PC-9 (cell line): Measurements from ENCODE around the gene ZSCAN10.

Experiments
- CTCF ChIP-seq: fragments of 200-600 bp; sonication (generic); conservative IDR thresholded peaks from 2 replicates; pipeline ENCODE4 v1.6.1; 2017; ENCODE audit warnings: mixed run types, antibody characterized with exemption, mild to moderate bottlenecking, moderate library complexity
- EZH2 ChIP-seq: fragments of 200-600 bp; sonication (generic); IDR thresholded peaks from 2 replicates; pipeline ENCODE4 v1.8.0; 2017; ENCODE audit warnings: antibody characterized with exemption, low read depth

GRCh38 chr16:3101841-3102470 lies 2.9 kb upstream of the ZSCAN10 start:
- TF ChIP-seq CTCF (no peak), EZH2 (no peak)
